Liver (tissue), 10 donors: ENCODE data around the gene AP3B1. TPM values are rescaled to one million over a fixed set of nuclear protein-coding genes. Genes with fewer than 3 reads are reported as not detected.

Experiments used
- DNase-seq: peaks from one replicate; pipeline ENCODE4 v3.0.0-alpha.2; 2017; ENCODE audit warnings: low spot score
- H3K27ac ChIP-seq, 2 donors: one replicate each; pipeline ENCODE4 v1.7.0; 2013; ENCODE audit warnings: inconsistent platforms in 2 of 2, low read length in 2 of 2, control low read depth in 1 of 2, low read depth in 1 of 2, mild to moderate bottlenecking in 1 of 2
- H3K27me3 ChIP-seq, 4 donors: one replicate each; pipeline versions ENCODE4 v1.6.1 to v1.7.0; 2013; ENCODE audit warnings: low read length in 3 of 4, inconsistent platforms in 1 of 4, mild to moderate bottlenecking in 1 of 4, moderate library complexity in 1 of 4; ENCODE audit not compliant: control insufficient read depth in 4 of 4, insufficient read depth in 4 of 4
- H3K36me3 ChIP-seq, 4 donors: one replicate each; pipeline versions ENCODE4 v1.6.1 to v1.7.0; 2013; ENCODE audit warnings: low read length in 3 of 4, mild to moderate bottlenecking in 3 of 4, low read depth in 1 of 4, moderate library complexity in 1 of 4; ENCODE audit not compliant: control insufficient read depth in 4 of 4, insufficient read depth in 3 of 4
- H3K4me1 ChIP-seq, 4 donors: one replicate each; pipeline versions ENCODE4 v1.6.1 to v1.7.0; 2013; ENCODE audit warnings: low read length in 3 of 4, mild to moderate bottlenecking in 3 of 4, moderate library complexity in 1 of 4; ENCODE audit not compliant: control insufficient read depth in 4 of 4, insufficient read depth in 4 of 4
- H3K4me3 ChIP-seq, 3 donors: one replicate each; pipeline versions ENCODE4 v1.6.1 to v1.7.0; 2013; ENCODE audit warnings: low read length in 3 of 3, control low read depth in 1 of 3, low read depth in 1 of 3, mild to moderate bottlenecking in 1 of 3
- H3K9ac ChIP-seq, 2 donors: one replicate each; pipeline ENCODE4 v1.7.0; 2013; ENCODE audit warnings: low read length in 2 of 2, mild to moderate bottlenecking in 2 of 2, moderate library complexity in 2 of 2, control low read depth in 1 of 2, low read depth in 1 of 2
- H3K9me3 ChIP-seq, 4 donors: one replicate each; pipeline versions ENCODE4 v1.6.1 to v1.7.0; 2013; ENCODE audit warnings: low read length in 3 of 4; ENCODE audit not compliant: control insufficient read depth in 4 of 4
- ATF3 ChIP-seq: IDR thresholded peaks from 2 replicates; pipeline ENCODE4 v1.6.1; 2016; ENCODE audit warnings: antibody characterized with exemption
- EGR1 ChIP-seq, 2 donors: IDR thresholded peaks; 2 replicates each; pipeline ENCODE4 v1.6.1; 2016 to 2018; ENCODE audit warnings: antibody characterized with exemption in 2 of 2, low read depth in 2 of 2
- FOXA1 ChIP-seq: IDR thresholded peaks from 2 replicates; pipeline ENCODE4 v1.6.1; 2016; ENCODE audit warnings: antibody characterized with exemption
- FOXA2 ChIP-seq: IDR thresholded peaks from 2 replicates; pipeline ENCODE4 v1.6.1; 2016; ENCODE audit warnings: antibody characterized with exemption
- GABPA ChIP-seq, 2 donors: IDR thresholded peaks in 1 of 2; conservative IDR thresholded peaks in 1 of 2; 2 replicates each; pipeline ENCODE4 v1.6.1; 2016; ENCODE audit warnings: antibody characterized with exemption in 2 of 2, mild to moderate bottlenecking in 1 of 2, moderate library complexity in 1 of 2
- JUND ChIP-seq, 2 donors: IDR thresholded peaks; 2 replicates each; pipeline ENCODE4 v1.6.1; 2016; ENCODE audit warnings: antibody characterized with exemption in 2 of 2
- NR2F2 ChIP-seq: IDR thresholded peaks from 2 replicates; pipeline ENCODE4 v1.6.1; 2016; ENCODE audit warnings: antibody characterized with exemption
- RAD21 ChIP-seq, 2 donors: IDR thresholded peaks; 2 replicates each; pipeline ENCODE4 v1.6.1; 2016; ENCODE audit warnings: antibody characterized with exemption in 2 of 2, mild to moderate bottlenecking in 2 of 2
- REST ChIP-seq: IDR thresholded peaks from 2 replicates; pipeline ENCODE4 v1.6.1; 2016; ENCODE audit warnings: antibody characterized with exemption, mild to moderate bottlenecking
- SP1 ChIP-seq: IDR thresholded peaks from 2 replicates; pipeline ENCODE4 v1.6.1; 2018; ENCODE audit warnings: antibody characterized with exemption, mild to moderate bottlenecking
- TAF1 ChIP-seq: conservative IDR thresholded peaks from 2 replicates; pipeline ENCODE4 v1.6.1; 2016; ENCODE audit warnings: antibody characterized with exemption, mild to moderate bottlenecking
- YY1 ChIP-seq: IDR thresholded peaks from 2 replicates; pipeline ENCODE4 v1.6.1; 2016; ENCODE audit warnings: antibody characterized with exemption, mild to moderate bottlenecking
- WGBS: extraction: QIAGEN DNeasy Blood & Tissue Kit; methylation state at CpG from one replicate; pipeline ENCODE4 v1.1.7; 2013; 5-methylcytosine and 5-hydroxymethylcytosine counted together
- polyA plus RNA-seq, 2 donors: library from polyadenylated mRNA; stranded (reverse) in 1 of 2; unstranded in 1 of 2; fragments of 200-250 nt in 1 of 2; fragments of >200 nt in 1 of 2; fragmentation: Nextera tagmentation in 1 of 2; extraction: Ambion mirVana in 1 of 2; gene quantifications; one replicate each; pipeline versions ENCODE4 v1.2.1 to v1.2.3, GENCODE V29; 2013 to 2015
- small RNA-seq: library from RNA; depleted of rRNA; stranded (forward); fragments of <200 nt; gene quantifications from one replicate; pipeline ENCODE3, GENCODE V24; 2014
- total RNA-seq, 2 donors: library from RNA; depleted of rRNA; stranded (reverse); fragments of >200 nt; gene quantifications; one replicate each; pipeline ENCODE4 v1.2.3, GENCODE V29; 2014
- TF ChIP-seq, protein P1 (sequence below): IDR thresholded peaks from 2 replicates; pipeline ENCODE4 v1.6.1; 2016; ENCODE audit warnings: antibody characterized with exemption
- donor health status: healthy.
- donor health status: healthy.
- donor health status: healthy.
- donor health status: healthy.
- donor health status: healthy.

Gene AP3B1
- total and polyA plus RNA-seq, 4 donors: 8.2 to 23.1 (median 14.4) TPM

GRCh38 chr5:77955577-77955976, 338.9 kb downstream of the AP3B1 start:
- no peak for TF ChIP-seq SP1
- TF ChIP-seq JUND (IDR thresholded peaks at IDR 0.05): no peak
- TF ChIP-seq TAF1: no peak
- no peak for TF ChIP-seq NR2F2
- TF ChIP-seq, protein P1, sequence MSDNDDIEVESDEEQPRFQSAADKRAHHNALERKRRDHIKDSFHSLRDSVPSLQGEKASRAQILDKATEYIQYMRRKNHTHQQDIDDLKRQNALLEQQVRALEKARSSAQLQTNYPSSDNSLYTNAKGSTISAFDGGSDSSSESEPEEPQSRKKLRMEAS: no peak
- no peak for TF ChIP-seq RAD21 (IDR thresholded peaks at IDR 0.05)
- TF ChIP-seq EGR1 (IDR thresholded peaks at IDR 0.05; ENCODE audit: low read depth in 2 of 2): no peak
- TF ChIP-seq YY1: no peak

GRCh38 chr5:77953374-77953773, 341.1 kb downstream of the AP3B1 start:
- Histone ChIP-seq H3K9me3 (peaks cover 0 to 3% (median 0%) of the 10 kb centered on the region in 4 donors), H3K9ac (no peak overlapping the region), H3K4me3 (no peak overlapping the region), H3K4me1 (peaks cover 0 to 9% (median 0%) of the 10 kb centered on the region in 4 donors), H3K36me3 (no peaks in the 10 kb centered on the region), H3K27me3 (peaks cover 0 to 6% (median 3%) of the 10 kb centered on the region in 4 donors), H3K27ac (no peak overlapping the region)
- TF ChIP-seq TAF1 (no peak), FOXA2 (no peak), REST (no peak), FOXA1 (no peak)
- DNase-seq: no peak
- 74% methylated on average over 2 of the region's 2 CpGs for WGBS

More at GRCh38 chr5:77955577-77955976, 338.9 kb downstream of the AP3B1 start:
- Histone ChIP-seq H3K27ac (no peak overlapping the region), H3K36me3 (no peaks in the 10 kb centered on the region), H3K4me1 (peaks cover 0 to 9% (median 0%) of the 10 kb centered on the region in 4 donors), H3K9ac (no peak overlapping the region), H3K4me3 (no peak overlapping the region), H3K27me3 (peaks cover 0 to 7% (median 4%) of the 10 kb centered on the region in 4 donors), H3K9me3 (peaks cover 0 to 3% (median 0%) of the 10 kb centered on the region in 4 donors)
- 0% methylated on average over 1 of the region's 1 CpG for WGBS
- DNase-seq: no peak

GRCh38 chr5:77952636-77953212, 341.8 kb downstream of the AP3B1 start:
- WGBS: 80% methylated on average over 3 of the region's 3 CpGs

More at GRCh38 chr5:77952636-77953212, 341.8 kb downstream of the AP3B1 start:
- no peak for TF ChIP-seq GABPA (IDR thresholded peaks at IDR 0.05 in 1 of 2, conservative IDR thresholded peaks at IDR 0.05 in 1 of 2)
- TF ChIP-seq, protein P1: no peak
- no peak for TF ChIP-seq SP1
- TF ChIP-seq FOXA1: no peak
- TF ChIP-seq ATF3: no peak
- TF ChIP-seq RAD21 (IDR thresholded peaks at IDR 0.05): no peak
- no peak for TF ChIP-seq JUND (IDR thresholded peaks at IDR 0.05)
- no peak for TF ChIP-seq NR2F2
- no peak for TF ChIP-seq YY1
- peaks cover 0 to 4% (median 0%) of the 10 kb centered on the region in 4 donors for H3K4me1 ChIP-seq
- H3K9me3 ChIP-seq: peaks cover 0 to 3% (median 0%) of the 10 kb centered on the region in 4 donors
- peaks cover 0 to 3% (median 1%) of the 10 kb centered on the region in 4 donors for H3K27me3 ChIP-seq
- no peak overlapping the region for H3K9ac ChIP-seq
- DNase-seq: no peak
- H3K27ac ChIP-seq: no peak overlapping the region
- H3K36me3 ChIP-seq: no peaks in the 10 kb centered on the region
- no peak overlapping the region for H3K4me3 ChIP-seq

Small RNA genes within 50 kb of the gene (small RNA-seq; reads per million reads assigned to genes)
- not detected for gene RF00019
- not detected for gene RNU6-183P

Other genes starting within 250 kb of the AP3B1 start
- 10 to 100 TPM; 11.5 to 15.0 TPM for gene SCAMP1, start 65.9 kb upstream of the AP3B1 start, total RNA-seq
- 1 to 10 TPM; 5.9 to 6.5 TPM for gene SCAMP1, start 65.9 kb upstream of the AP3B1 start, polyA plus RNA-seq